ENCODE results near the gene CYB5B.
"Not testable (repeated sequence)": the region's sequence is repeated elsewhere in the genome, so short reads cannot be mapped to it uniquely, and the experiment has no call there.

CYB5B gene

DNA sequence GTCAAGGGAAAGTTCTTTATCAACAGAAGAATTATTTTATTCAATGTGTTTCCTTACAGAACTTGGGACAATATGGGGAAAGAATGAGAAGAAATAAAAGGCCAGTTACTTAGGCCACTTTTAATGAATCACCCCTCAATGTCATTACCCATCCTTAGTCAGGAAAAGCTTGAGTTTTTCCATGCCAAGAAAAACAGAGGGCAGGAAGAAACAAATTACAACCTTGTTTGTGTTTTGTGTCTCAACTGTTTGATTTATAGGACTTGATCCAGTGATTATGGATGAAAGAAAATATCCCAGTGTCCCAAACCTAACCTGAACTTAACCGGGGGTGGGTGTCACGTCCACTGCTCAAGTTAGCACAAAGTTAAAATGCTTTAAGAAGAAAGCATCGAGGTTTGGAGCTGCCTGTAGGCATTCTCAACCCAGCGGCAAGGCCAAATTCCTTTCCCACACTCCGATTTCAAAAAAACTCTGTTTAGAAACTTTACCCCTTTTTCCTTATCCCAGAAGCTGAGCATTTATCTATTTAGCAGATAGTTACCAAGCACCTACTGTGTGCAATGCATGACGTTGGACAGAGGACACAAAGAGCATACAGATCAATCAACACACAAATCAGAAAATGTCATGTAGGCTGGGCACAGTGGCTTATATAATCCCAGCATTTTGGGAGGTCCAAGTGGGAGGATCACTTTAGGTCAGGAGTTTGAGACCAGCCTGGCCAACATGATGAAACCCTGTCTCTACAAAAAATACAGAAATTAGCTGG, 14.0 kb upstream of the CYB5B start:
- DNase-seq, result no peak

DNA sequence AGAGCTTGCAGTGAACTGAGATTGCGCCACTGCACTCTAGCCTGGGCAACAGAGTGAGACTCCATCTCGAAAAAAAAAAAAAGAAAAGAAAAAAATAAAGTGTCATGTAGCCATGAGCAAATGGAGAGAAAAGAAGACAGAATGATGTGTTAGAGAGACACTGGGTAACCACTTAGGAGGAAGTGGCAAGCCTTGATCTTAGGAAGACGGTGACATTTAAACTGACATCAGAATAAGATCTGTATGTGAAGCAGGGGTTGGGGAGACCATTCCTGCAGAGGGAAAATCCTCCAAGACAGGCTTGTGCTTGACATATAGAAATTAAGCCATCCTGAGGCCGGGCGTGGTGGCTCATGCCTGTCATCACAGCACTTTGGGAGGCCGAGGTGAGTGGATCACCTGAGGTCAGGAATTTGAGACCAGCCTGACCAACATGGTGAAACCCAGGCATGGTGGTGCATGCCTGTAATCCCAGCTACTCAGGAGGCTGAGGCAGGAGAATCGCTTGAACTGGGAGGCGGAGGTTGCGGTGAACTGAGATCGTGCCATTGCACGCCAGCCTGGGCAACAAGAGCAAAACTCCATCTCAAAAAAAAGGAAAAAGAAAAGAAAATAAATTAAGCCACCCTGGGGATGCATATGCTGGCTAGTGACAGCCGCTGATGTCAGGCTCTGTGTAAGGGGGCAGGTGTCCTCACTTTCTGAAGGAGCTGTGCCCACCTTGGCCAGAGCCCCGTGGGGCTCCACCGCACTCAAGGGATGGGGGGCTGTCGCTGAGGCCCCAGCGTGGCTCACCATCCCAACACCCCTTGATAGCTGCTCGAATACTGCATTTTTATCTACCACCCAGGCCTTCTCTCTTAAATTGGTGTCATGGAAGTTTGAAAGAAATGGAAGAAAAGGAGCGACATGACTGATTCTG, 13.1 kb upstream of the CYB5B start:
- no peak for DNase-seq

DNA sequence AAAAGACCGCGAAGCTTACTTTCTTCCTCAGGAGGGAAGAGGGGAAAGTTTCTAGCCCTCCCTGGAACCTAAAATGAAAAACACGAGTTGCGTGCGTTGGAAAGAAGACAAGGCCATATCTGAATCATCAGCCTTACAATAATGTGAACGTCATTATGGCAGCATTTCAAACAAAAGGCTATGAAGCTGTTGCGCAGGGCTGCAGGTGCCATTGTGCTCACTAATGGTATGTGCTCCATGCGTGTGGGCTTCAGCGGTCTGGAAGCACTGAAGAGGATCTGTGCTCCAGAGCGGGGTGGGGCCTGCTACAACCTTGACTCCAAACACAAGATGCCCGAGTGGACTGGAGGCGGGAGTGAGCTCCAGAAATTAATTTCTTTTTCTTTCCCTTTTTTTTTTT, 12.1 kb upstream of the CYB5B start:
- DNase-seq, result no peak

DNA sequence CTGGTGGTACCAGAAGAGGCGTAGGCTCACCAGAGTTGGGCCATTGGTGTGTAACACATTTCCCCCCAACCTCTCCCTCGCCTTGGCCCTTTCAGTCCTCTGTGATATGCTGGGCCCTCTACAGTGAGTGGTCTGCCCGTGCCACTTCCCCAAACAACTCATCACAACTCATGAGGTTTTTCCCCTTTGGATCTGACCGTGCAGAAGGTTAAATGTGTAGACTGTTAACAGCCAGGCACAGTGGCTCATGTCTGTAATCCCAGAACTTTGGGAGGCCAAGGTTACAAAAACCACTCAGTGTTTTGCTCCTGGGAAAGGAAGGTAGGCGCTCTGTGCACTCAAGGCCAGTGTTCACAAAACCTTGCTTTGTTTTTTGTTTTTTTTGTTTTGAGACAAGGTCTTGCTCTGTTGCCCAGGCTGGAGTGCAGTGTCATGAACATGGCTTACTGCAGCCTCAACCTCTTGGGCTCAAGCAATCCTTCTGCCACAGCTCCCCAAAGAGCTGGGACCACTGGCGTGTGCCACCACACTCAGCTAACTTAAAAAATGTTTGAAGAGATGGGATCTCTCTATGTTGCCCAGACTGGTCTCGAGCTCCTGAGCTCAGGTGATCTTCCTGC, 11.3 kb upstream of the CYB5B start:
- no peak for DNase-seq

DNA sequence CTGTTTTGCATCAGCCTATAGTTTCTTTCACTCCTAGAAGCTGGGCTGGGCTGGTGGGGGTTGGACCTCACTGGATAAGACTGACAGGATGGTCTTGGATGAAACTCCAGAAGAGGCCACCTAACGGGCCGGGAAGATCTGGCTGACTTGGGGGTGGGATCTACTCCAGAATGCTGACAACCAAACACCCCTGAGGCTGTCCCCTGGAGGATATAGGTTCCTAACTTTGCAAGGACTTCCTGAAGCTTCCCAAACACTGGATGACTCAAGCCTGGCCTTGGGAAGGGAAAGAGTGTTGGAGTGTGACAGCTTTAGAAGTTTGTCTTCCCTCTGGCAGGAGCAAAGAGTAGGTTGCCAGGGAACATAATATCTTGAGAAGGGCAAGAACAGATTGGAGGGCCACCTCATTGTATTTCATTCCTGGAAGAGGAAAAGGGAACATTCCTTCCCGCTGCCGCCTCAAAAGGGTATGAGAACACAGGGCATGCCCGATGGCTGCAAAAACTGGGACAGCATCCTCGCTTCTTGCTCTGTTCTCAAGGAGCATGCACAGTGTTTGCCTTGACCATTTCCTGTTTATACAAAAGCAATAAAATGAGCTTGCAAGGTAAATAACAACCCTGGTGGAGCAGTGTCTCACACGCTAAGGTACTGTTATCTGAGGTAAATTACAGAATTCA, 6.8 kb upstream of the CYB5B start:
- DNase-seq, result no peak

DNA sequence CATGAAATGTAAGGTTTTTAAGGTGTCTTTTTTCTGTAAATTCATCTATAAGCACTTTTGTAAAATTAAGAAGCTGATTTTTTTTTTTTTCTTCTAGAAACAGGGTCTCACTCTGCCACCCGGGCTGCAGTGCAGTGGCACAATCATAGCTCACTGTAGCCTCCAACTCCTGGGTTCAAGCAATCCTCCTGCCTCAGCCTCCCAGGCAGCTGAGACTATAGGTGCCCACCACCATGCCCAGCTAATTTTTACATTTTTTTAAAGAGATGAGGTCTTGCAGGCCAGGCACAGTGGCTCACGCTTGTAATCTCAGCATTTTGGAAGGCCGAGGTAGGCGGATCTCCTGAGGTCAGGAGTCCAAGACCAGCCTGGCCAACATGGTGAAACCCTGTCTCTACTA, 4.5 kb upstream of the CYB5B start:
- no peak for DNase-seq

DNA sequence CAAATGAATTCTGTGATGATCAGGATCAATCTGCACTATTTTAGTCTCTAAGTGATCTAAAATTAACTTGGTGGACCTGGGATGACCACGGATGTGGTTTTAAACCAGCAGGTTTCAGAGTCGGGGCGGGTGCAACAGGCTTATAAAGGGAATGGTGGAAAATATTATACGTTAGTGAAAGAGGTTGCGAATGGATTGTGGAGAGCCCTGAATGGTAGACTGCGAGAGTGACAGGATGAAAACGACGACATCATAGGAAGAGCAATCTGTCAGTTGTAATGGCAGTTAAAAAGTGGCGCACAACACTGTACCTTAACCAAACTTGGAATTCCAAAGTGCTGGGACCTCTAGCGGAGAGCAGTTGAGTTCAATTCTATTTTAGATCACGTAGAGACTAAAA, 1.2 kb upstream of the CYB5B start:
- DNase-seq, result no peak

DNA sequence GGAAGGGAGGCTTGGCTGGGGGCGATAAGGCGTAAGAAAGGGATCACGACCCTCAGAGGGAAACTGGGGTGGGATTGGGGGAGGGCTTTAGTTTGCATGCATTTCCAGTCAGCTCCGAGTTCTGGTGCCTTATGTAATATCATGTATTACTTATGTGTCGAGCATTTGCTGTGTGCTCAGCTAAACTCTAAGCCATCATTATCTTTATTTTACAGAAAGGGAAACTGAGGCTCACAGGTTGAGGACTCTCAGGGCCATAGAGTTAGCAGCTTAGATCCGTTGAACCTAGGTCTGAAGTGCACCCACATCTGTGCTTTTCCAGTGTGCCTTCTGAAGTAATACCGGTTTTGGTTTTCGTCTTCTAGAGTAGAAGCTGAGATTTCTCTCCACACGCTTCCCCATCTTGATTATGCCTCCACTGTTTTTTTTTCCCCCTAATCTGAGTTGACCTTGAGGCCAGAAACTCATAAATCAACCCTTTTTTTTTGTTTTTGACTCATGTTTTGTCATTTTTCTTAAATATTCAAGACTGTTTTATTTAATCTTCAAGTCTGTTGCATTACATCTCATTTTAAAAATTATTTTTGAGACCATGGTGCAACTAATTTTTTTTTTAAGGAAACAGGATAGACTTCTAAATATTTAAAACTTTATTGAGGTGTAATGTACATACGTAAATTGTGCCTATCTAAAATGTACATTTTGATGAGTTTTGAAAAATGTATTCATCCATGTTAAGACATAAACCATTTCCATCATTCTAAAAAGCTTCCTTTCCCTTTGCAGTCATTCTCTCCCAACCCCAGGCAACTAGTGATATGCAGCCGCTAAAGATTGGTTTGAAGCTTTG, 741 bp downstream of the CYB5B start:
- DNase-seq, result no peak

DNA sequence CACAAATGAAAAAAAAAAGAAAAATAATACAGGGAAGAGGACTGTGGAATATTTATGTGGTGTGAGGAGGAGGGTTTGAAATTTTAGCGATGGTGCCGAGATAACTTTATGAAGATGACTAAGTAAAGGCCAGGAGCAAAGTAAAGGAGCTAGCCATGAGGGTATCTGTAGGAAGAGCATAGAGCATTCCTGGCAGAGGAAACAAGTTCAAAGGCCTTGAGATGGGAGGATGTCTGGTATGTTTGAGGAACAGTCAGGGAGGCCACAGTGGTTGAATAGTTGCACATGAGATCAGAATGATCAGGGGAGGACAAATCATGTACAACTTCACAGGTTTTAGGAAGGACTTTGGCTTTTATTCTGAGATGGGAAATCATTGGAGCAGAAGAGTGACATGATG, 4.2 kb downstream of the CYB5B start:
- DNase-seq, result no peak

DNA sequence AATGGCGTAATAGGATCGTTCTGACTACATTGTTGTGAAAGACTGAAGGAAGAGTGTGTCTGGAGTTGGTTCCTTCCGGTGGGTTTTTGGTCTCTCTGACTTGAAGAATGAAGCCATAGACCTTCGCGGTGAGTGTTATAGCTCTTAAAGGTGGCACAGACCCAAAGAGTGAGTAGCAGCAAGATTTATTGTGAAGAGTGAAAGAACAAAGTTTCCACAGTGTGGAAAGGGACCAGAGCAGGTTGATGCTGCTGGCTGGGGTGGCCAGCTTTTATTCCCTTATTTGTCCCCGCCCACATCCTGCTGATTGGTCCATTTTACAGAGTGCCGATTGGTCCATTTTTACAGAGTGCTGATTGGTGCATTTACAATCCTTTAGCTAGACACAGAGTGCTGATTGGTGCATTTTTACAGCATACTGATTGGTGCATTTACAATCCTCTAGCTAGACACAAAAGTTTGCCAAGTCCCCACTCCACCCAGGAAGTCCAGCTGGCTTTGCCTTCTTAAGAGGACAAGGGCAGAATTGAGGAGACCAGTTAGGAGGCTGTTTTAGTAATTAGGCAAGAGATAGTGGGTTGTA, 4.7 kb downstream of the CYB5B start:
- DNase-seq, result not testable (repeated sequence)

DNA sequence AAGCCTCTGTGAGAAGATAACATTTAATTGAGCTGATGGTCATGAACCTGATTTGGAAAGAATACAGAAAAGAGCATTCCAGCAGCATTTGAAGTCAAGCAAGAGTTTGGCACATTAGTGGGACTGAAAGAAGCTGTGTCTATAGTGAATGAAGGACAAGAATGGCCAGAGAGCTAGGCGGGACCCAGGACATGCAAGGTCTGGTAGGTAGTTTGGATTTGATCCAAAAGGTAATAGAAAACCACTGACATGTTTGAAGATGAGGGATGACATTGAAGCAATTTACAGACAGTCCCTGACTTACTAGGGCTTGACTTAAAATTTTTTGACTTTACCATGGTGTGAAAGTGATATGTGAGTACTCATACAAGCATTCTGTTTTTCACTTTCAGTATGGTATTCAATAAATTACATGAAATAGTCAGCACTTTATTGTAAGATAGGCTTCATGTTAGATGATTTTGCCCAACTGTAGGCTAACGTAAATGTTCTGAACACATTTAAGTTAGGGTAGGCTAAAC, 7.6 kb downstream of the CYB5B start:
- no peak for DNase-seq

DNA sequence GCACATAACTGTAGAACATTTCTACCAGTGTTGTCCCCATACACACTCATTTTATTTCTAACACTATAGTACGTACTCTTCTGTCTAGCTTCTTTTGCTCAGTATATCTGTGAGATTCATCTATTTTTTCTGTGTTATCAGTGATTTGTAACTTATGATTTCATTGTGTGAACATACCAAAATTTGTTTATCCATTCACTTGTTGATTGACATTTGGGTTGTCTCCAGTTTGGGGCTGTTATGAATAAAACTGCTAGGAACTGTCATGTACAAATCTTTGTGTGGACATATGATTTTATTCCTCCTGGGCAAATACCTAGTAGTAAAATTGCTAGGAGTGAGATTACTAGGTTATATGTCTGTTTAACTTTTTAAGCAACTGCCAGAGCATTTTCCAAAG, 9.6 kb downstream of the CYB5B start:
- no peak for DNase-seq

DNA sequence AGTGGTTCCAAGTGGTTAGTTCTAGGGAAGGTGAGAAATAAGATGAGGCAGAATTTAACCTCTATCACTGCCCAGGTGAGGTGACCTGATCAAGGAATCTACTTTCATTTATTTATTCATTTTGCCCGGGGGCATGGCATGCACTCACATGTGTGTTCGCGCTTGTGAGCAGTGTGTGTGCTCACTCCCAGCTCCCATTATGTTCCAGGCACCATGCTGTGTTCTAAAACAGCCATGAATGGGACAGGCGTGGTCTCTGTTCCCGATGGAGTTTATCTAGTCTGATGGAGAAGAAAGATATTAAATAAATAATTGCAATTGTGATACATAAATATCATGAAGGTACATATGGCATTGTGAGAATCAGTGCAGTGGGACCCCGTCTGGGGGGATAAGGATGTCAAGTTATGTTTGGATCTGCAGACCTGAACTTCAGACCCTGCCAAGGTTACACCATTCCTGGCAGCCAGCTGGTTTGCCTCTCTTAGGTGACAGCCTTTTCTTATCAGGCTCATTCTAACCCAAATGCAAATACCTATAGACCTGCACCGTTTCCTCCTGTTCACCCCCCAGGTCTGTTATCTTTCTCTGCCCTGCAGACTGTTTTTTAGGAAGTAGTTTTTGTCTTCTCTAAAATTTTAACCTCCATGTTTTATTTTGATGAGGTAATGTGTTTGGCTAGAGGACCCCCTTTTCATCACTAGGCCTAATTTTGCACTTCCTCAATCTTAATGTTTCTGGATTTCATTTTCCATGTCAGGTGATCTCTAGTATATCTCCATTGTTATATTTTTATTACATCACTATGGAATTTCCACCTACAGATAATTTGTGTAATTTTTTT, 11.8 kb downstream of the CYB5B start:
- DNase-seq, result peak; percentile 20 to 63

DNA sequence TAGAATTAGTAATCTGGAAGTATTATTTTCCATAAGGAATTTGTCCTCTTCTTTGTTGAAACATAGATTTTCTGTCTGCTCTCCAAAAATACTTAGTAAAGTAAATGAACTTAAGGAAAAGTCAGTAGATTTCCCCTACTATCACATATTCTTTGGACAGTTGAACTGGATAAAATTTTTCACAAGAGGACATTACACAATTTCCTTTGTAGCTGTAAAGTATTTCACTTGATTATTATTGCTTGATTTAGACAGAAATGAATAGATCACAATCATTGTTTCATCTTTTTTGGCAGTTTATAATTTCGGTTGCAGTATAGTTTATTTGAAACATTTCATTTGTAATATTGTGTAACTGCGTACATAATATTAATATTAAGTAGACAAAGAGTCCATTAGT, 12.5 kb downstream of the CYB5B start:
- no peak for DNase-seq

DNA sequence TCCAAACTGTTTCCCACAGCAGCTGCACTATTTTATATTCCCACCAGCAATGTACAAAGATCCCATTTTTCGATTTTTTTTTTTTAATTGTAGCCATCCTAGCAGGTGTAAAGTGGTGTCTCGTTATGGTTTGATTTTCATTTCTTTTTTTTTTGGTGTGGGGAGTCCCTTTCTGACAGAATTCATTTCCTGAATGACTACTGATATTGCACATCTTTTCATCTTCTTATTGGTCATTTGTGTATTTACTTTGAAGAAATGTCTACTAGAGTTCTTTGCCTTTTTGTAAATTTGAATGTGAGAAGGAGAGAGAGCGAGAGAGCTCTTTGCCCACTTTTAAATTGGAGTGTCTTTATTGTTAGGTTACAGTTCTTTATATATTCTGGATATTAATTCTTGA, 14.0 kb downstream of the CYB5B start:
- no peak for DNase-seq

DNA sequence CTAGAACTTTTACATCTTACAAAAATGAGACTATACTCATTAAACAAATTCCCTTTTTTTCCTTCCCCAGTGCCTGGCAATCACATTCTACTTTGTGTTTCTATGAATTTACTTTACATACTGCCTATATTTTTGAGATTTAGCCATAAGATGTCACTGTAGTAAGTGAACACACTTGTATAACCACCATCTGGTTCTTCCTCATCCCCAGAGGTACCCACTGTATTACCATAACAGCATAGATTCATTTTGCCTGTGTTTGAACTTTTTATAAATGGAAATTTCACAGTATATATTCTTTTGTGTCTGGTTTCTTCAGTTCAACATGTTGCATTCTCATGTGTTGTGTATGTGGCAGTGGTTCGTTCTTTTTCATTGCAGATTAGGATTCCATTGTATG, 15.8 kb downstream of the CYB5B start:
- DNase-seq, result no peak

DNA sequence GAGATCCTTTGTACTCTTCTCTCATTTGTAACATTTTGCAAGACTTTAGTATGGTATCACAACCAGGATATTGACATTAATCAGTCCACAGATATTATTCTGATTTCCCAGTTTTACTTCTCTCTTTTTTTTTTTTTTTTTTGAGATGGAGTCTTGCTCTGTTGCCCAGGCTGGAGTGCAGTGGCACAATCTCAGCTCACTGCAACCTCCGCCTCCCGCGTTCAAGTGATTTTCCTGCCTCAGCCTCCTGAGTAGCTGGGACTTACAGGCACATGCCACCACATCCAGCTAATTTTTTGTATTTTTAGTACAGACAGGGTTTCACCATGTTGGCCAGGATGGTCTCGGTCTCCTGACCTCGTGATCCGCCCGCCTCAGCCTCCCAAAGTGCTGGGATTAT, 16.6 kb downstream of the CYB5B start:
- DNase-seq, result not testable (repeated sequence)

DNA sequence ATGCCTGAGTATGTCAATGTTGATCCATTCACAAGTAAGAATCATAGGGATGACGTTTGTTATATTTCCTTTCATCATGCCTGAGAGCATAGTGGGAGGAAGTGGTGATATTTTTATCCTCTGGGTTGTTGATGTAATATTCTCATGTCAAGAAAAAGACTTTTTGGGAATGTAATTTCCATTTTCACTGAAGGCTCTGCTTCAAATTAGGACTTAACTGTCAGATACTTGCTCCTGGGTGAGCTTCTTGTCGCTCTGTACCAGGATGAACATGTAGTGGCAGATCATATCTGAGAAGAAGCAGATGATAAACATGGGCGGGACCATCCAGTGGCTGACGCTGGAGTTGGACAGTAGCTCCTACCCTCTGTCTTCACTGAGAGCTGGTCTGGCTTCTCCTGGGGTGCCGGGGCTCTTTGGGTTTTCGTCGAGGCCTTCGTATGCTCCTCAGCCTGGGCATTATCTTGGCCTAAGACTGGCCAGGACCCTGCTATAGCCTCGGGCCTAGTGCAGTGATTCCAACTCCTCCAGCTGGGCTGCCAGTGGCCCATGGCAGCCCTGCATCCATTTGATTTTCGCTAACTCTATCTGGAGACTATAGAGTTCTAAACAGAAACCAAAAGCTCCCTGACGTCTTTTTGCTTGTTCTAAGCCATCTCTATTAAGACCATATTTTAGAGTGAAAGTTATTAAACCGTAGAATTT, 19.7 kb downstream of the CYB5B start:
- DNase-seq, result no peak

DNA sequence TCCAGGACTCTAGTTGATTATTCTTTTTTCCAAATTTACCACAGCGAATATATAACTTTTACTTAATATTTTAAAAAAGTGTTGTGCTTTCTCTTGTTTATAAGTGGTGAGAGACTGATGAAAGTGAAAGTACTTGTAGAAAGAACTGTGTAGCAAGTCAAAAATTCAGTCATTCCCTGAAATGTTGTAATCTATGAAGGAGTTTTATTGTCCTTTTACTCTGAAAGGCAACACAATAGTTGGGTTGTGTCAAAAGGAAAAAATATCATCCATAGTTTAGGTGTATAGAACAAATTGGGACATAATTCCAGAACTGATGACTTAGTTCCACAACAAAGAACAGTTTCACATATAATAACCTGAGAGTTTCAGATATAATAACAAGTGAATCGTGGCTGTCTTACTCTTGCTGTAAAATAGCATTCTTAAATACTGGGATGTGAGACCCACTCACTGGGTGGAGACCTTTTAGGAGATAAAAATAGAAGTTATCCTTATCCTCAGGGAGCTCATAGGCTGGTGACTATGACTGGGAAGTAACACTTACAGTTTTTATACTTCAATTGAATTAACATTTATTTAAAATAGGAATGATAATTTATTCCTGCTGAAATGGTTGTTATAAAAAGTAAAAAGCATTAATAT, 20.6 kb downstream of the CYB5B start:
- no peak for DNase-seq

Measured in NCI-H2081 (cell line).